GM12801 (cell line): ENCODE data around the gene ETV2.

Source experiments
- TF ChIP-seq, protein P1 (sequence below): IDR thresholded peaks from one replicate; pipeline ENCODE4 v1.5.1; 2011; ENCODE audit warnings: control low read depth; ENCODE audit not compliant: insufficient read length; ENCODE audit errors: extremely low read depth

Gene ETV2, protein sequence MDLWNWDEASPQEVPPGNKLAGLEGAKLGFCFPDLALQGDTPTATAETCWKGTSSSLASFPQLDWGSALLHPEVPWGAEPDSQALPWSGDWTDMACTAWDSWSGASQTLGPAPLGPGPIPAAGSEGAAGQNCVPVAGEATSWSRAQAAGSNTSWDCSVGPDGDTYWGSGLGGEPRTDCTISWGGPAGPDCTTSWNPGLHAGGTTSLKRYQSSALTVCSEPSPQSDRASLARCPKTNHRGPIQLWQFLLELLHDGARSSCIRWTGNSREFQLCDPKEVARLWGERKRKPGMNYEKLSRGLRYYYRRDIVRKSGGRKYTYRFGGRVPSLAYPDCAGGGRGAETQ

DNA sequence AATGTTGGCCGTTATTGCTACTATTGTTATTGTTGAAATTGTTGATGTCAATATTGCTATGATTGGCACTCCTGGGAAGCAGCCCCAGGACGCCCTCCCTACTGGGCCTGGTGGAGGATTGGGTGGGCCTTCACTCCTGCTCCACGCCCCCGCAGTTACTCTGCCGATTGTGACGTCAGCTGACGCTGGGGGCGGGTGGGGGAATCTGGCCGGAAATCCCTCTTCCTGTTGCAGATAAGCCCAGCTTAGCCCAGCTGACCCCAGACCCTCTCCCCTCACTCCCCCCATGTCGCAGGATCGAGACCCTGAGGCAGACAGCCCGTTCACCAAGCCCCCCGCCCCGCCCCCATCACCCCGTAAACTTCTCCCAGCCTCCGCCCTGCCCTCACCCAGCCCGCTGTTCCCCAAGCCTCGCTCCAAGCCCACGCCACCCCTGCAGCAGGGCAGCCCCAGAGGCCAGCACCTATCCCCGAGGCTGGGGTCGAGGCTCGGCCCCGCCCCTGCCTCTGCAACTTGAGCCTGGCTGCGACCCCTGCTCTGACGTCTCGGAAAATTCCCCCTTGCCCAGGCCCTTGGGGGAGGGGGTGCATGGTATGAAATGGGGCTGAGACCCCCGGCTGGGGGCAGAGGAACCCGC, at the start of gene ETV2:
TSS of gene ETV2 (plus strand) at position 231 of the 637 bp plus-strand sequence. CDS start 716 bp downstream, outside the sequence.
- TF ChIP-seq, protein P1, sequence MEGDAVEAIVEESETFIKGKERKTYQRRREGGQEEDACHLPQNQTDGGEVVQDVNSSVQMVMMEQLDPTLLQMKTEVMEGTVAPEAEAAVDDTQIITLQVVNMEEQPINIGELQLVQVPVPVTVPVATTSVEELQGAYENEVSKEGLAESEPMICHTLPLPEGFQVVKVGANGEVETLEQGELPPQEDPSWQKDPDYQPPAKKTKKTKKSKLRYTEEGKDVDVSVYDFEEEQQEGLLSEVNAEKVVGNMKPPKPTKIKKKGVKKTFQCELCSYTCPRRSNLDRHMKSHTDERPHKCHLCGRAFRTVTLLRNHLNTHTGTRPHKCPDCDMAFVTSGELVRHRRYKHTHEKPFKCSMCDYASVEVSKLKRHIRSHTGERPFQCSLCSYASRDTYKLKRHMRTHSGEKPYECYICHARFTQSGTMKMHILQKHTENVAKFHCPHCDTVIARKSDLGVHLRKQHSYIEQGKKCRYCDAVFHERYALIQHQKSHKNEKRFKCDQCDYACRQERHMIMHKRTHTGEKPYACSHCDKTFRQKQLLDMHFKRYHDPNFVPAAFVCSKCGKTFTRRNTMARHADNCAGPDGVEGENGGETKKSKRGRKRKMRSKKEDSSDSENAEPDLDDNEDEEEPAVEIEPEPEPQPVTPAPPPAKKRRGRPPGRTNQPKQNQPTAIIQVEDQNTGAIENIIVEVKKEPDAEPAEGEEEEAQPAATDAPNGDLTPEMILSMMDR, result no peak

DNA sequence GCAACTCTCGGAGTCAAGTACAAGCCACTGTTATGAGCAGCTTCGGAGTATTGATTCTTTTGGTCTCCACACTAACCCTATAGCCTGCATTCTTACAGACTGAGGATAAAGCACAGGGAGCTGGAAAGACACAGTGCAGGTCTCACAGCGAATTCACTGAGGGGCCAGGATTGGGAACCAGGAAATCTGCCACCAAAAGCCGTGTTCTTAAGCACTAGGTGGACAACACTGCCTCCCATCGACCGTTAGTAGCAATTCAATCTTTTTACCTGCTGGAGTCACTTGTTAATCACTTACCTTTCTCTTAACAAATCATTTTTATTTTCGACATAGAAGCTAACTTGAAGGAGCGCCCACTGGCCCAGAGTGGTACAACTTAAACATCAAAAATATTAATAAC, 49.3 kb upstream of the ETV2 start:
- TF ChIP-seq, protein P1, result no peak

DNA sequence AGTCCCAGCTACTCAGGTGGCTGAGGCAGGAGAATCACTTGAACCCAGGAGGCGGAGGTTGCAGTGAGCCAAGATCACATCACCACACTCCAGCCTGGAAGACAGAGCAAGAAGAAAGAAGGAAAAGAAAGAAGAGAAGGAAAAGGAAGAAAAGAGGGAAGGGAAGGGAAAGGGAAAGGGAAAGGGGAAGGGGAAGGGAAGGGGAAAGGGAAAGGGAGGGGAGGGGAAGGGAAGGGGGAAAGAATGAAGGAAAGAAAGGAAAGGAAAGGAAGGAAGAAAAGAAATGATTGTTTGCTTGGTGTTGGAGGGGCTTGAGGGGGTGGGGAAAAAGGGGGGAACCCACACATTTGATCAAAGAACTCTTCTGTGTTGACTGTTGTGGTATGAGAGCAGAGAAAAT, 45.6 kb upstream of the ETV2 start:
- TF ChIP-seq, protein P1, result no peak

DNA sequence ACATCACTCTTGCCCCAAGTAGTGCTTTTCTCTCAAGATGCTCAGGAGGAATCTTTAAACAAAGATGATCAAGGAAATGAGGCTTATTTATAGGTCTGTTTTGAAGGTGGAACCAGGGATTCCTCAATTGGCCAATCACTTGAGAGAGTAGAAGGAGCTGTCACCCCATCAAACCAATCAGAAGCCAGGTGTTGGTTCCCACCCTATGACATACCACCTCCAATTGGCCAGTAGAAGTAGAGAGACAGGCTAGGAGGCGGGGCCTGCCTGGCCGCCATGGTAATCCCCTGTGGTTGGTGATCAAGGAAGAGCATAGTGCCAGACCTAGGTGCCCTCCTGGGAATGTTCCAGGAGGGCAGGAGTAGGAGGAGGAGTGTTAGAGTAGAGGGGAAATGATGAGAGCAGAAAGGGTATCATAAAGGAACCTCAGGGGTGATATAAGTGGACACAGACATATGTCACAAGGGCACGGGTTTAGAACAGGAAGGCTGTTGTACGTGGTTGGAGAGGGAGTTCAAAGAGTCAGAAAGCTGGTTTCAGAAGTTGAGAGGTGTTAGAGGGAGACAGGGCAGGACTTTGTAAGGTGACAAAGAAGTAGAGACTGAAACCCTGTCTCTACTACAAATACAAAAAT, 45.1 kb upstream of the ETV2 start:
- TF ChIP-seq, protein P1, result no peak

DNA sequence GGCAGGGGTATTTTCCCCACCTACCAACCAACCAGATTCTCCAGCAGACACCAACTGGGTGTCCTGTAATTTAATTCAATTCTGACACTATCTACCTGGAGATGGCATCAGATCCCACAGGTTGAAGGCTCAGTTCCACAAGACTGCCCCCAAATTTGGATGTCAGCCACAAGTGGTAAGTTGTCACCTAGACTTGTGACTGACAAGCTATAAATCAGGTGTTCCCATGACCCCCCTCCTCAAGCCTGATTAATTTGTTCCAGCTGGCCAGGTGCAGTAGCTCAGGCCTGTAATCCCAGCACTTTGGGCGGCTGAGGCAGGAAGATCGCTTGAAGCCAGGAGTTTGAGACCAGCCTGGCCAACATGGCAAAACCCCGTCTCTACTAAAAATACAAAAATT, 39.6 kb upstream of the ETV2 start:
- TF ChIP-seq, protein P1, result no peak

DNA sequence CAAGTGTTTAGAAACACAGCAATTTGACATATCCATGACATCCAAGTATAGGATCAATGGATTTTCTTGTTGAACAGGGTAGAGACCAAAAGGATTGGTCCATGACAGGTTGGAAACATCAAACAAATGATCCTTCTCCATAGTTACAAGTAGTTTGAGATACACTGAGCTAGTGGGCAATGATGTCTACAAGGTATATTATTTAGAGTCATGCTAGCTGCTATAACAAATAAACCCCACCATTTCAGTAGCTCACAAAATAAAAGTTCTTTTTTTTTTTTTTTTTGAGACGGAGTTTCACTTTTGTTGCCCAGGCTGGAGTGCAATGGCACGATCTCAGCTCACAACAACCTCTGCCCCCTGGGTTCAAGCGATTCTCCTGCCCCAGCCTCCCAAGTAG, 33.9 kb upstream of the ETV2 start:
- TF ChIP-seq, protein P1, result no peak

DNA sequence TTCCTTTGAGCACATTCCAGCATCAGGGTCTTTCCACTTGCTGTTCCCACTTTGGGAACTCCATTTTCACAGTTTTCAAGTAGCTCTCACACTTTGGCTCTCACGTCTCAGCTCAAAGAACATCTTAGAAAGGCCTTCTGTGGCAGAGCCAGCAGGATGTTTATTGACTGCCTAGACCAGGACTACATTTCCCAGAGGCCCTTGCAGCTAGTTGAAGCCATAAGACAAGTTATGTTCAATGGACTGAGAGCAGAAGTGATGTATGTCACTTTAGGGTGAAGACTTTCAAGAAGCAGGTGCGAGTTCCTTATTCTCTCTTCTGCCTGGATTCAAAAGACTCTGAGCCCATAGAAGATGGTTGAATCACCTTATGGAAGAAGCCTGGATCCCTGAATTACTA, 33.3 kb upstream of the ETV2 start:
- TF ChIP-seq, protein P1, result no peak
